OCI-LY3 (cell line): ENCODE measurements around the gene GATM.

Source experiments
- EZH2phosphoT487 ChIP-seq: fragments of 200-600 bp; shearing (Covaris generic); IDR thresholded peaks from 2 replicates; pipeline ENCODE4 v1.6.1; 2018; ENCODE audit warnings: antibody characterized with exemption, mixed run types, low read depth
- TF ChIP-seq, protein P1 (sequence below): fragments of 200-600, 300-600 bp; sonication (generic); IDR thresholded peaks from 2 replicates; pipeline ENCODE4 v1.5.1; 2014; ENCODE audit warnings: antibody characterized with exemption, low read length, low read depth

DNA sequence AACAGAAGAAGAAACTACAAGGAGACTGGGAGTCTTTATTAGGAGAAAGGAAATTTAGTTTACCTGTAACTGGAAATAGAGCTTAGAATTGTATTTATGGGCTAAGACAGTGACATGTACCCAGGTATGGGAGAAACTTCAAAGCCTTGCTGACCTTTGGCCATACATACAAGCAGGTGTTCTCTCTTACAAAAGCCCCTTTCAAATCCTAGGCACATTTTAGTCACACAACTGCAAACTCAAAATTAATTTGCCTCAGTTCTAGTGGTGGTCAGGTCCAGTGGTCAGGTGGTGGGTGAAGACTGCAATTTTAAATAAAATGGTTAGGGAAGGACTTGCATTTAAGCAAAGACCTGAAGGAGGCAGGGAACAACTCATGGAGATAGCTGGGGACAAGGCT lies 30.4 kb downstream of the GATM start:
- TF ChIP-seq, protein P1, sequence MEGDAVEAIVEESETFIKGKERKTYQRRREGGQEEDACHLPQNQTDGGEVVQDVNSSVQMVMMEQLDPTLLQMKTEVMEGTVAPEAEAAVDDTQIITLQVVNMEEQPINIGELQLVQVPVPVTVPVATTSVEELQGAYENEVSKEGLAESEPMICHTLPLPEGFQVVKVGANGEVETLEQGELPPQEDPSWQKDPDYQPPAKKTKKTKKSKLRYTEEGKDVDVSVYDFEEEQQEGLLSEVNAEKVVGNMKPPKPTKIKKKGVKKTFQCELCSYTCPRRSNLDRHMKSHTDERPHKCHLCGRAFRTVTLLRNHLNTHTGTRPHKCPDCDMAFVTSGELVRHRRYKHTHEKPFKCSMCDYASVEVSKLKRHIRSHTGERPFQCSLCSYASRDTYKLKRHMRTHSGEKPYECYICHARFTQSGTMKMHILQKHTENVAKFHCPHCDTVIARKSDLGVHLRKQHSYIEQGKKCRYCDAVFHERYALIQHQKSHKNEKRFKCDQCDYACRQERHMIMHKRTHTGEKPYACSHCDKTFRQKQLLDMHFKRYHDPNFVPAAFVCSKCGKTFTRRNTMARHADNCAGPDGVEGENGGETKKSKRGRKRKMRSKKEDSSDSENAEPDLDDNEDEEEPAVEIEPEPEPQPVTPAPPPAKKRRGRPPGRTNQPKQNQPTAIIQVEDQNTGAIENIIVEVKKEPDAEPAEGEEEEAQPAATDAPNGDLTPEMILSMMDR: no peak
- no peak for TF ChIP-seq EZH2phosphoT487
